22Rv1 (cell line): Measurements from ENCODE around the gene KCNQ1OT1.

ENCODE experiments used
- ZFX ChIP-seq: fragments of 450-650 bp; IDR thresholded peaks from 2 replicates; pipeline ENCODE4 v1.6.1; 2017; ENCODE audit warnings: antibody characterized with exemption, borderline replicate concordance
- TF ChIP-seq, protein P1 (sequence below): fragments of 450-650 bp; IDR thresholded peaks from 2 replicates; pipeline ENCODE4 v1.5.1; 2017; ENCODE audit warnings: mild to moderate bottlenecking

DNA sequence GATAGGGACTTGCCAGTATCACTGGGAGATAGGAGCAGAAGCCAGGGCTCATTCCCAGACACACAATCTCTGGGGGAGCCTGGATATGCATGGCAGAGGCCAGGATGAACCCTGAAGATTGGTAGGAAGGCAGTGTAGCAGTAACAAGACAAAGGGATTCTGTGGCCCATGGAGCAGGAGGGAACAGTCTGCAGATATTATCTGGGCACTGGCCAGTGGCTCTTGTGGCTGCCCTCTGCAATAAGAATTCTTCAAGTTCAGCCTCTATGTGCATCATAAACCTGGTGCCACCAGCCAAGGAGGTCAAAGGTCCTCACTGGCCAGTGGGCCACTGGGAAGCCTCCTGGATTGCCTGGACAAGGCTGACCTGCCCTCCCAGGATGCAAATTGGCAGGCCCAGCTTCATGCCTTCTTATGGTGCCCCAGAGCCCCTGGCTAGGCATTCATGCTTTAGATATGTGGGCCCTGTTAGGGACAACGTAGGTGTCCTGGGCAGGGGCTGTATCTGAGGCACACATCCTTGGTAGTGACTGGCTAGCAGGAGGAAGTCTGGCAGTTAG is 29.2 kb downstream of the KCNQ1OT1 start:
- no peak for TF ChIP-seq ZFX
- TF ChIP-seq, protein P1, sequence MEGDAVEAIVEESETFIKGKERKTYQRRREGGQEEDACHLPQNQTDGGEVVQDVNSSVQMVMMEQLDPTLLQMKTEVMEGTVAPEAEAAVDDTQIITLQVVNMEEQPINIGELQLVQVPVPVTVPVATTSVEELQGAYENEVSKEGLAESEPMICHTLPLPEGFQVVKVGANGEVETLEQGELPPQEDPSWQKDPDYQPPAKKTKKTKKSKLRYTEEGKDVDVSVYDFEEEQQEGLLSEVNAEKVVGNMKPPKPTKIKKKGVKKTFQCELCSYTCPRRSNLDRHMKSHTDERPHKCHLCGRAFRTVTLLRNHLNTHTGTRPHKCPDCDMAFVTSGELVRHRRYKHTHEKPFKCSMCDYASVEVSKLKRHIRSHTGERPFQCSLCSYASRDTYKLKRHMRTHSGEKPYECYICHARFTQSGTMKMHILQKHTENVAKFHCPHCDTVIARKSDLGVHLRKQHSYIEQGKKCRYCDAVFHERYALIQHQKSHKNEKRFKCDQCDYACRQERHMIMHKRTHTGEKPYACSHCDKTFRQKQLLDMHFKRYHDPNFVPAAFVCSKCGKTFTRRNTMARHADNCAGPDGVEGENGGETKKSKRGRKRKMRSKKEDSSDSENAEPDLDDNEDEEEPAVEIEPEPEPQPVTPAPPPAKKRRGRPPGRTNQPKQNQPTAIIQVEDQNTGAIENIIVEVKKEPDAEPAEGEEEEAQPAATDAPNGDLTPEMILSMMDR = no peak
